Neutrophil (primary cell): ENCODE results near the gene URM1.

Source experiments
- H3K27ac ChIP-seq: fragments of 200-600 bp; sonication (generic); 2 replicates; pipeline ENCODE4 v1.5.1; 2016; ENCODE audit warnings: mild to moderate bottlenecking, moderate library complexity
- H3K27me3 ChIP-seq: fragments of 200-600 bp; sonication (generic); 2 replicates; pipeline ENCODE4 v1.6.0; 2016; ENCODE audit warnings: mild to moderate bottlenecking
- H3K36me3 ChIP-seq: fragments of 200-600 bp; sonication (generic); 2 replicates; pipeline ENCODE4 v1.5.1; 2017
- H3K4me1 ChIP-seq, 2 experiments: fragments of 200-600 bp in 1 of 2; sonication (generic) in 1 of 2; 1 replicate in 1 of 2; 2 replicates in 1 of 2; pipeline versions ENCODE4 v1.5.1 to v1.6.1; 2013 to 2016; ENCODE audit warnings: low read depth in 1 of 2, low read length in 1 of 2, mild to moderate bottlenecking in 1 of 2, moderate library complexity in 1 of 2; ENCODE audit not compliant: control insufficient read depth in 1 of 2, insufficient read depth in 1 of 2
- H3K4me3 ChIP-seq, 2 experiments: fragments of 200-600 bp in 1 of 2; sonication (generic) in 1 of 2; 1 replicate in 1 of 2; 2 replicates in 1 of 2; pipeline ENCODE4 v1.5.1; 2013 to 2016; ENCODE audit warnings: low read depth in 1 of 2, low read length in 1 of 2, mild to moderate bottlenecking in 1 of 2, moderate library complexity in 1 of 2
- H3K9me3 ChIP-seq: fragments of 200-600 bp; sonication (generic); 2 replicates; pipeline ENCODE4 v1.5.1; 2016
- CTCF ChIP-seq: fragments of 200-600 bp; sonication (generic); IDR thresholded peaks from 2 replicates; pipeline ENCODE4 v1.5.1; 2016; ENCODE audit warnings: antibody characterized with exemption

Gene URM1

GRCh38 chr9:128358861-128359260 lies 12.3 kb upstream of the URM1 start:
- Histone ChIP-seq H3K9me3 (no peaks in the 10 kb centered on the region), H3K36me3 (peaks cover 10% of the 10 kb centered on the region), H3K4me1 (peaks cover 8% of the 10 kb centered on the region in 2 experiments)

GRCh38 chr9:128360826-128361225 lies 10.3 kb upstream of the URM1 start:
- no peak for TF ChIP-seq CTCF
- H3K27ac ChIP-seq = no peak overlapping the region
- H3K4me3 ChIP-seq = no peak overlapping the region
- peaks cover under 1% of the 10 kb centered on the region for H3K36me3 ChIP-seq
- H3K27me3 ChIP-seq = peaks cover 11% of the 10 kb centered on the region
- H3K9me3 ChIP-seq = no peaks in the 10 kb centered on the region
- peaks cover 16 to 18% of the 10 kb centered on the region in 2 experiments for H3K4me1 ChIP-seq

More at GRCh38 chr9:128358861-128359260, 12.3 kb upstream of the URM1 start:
- Histone ChIP-seq H3K27me3 (no peaks in the 10 kb centered on the region), H3K4me3 (no peak overlapping the region), H3K27ac (no peak overlapping the region)
- TF ChIP-seq CTCF = no peak

- Histone ChIP-seq H3K27ac (no peak overlapping the region), H3K9me3 (no peaks in the 10 kb centered on the region), H3K36me3 (no peaks in the 10 kb centered on the region), H3K4me1 (peaks cover 16 to 18% of the 10 kb centered on the region in 2 experiments), H3K27me3 (peaks cover 11% of the 10 kb centered on the region), H3K4me3 (peak overlapping the region; percentile 33 to 59)
- no peak for TF ChIP-seq CTCF
These were observed 9.7 kb upstream of the URM1 start for GRCh38 chr9:128361296-128361985.

GRCh38 chr9:128361986-128362646 lies 9.1 kb upstream of the URM1 start:
- peak overlapping the region; percentile 33 to 59 for H3K4me3 ChIP-seq
- peaks cover 11% of the 10 kb centered on the region for H3K27me3 ChIP-seq
- no peak overlapping the region for H3K27ac ChIP-seq
- peak; percentile 90 for TF ChIP-seq CTCF
- no peaks in the 10 kb centered on the region for H3K36me3 ChIP-seq
- peaks cover 16 to 18% of the 10 kb centered on the region in 2 experiments for H3K4me1 ChIP-seq
- no peaks in the 10 kb centered on the region for H3K9me3 ChIP-seq

GRCh38 chr9:128362774-128363173 lies 8.4 kb upstream of the URM1 start:
- no peaks in the 10 kb centered on the region for H3K9me3 ChIP-seq
- peaks cover 11% of the 10 kb centered on the region for H3K27me3 ChIP-seq
- no peak for TF ChIP-seq CTCF
- H3K36me3 ChIP-seq = no peaks in the 10 kb centered on the region
- no peak overlapping the region for H3K4me3 ChIP-seq
- peaks cover 16 to 18% of the 10 kb centered on the region in 2 experiments for H3K4me1 ChIP-seq
- no peak overlapping the region for H3K27ac ChIP-seq
